Activated naive CD8-positive, alpha-beta T cell treated with anti-CD3 and anti-CD28 coated beads, Interleukin-2, amount 50 U/mL, for 16 hours (primary cell): Measurements from ENCODE around the gene DKC1.
"Not testable (repeated sequence)": the region's sequence is repeated elsewhere in the genome, so short reads cannot be mapped to it uniquely, and the experiment has no call there.

Source experiments
- DNase-seq: peaks from one replicate; pipeline ENCODE4 v3.0.0-alpha.2; 2020; ENCODE audit warnings: low read depth, low spot score

The DKC1 gene

GRCh38 chrX:154818916-154819770, 56.5 kb downstream of the DKC1 start:
- no peak for DNase-seq

DNA sequence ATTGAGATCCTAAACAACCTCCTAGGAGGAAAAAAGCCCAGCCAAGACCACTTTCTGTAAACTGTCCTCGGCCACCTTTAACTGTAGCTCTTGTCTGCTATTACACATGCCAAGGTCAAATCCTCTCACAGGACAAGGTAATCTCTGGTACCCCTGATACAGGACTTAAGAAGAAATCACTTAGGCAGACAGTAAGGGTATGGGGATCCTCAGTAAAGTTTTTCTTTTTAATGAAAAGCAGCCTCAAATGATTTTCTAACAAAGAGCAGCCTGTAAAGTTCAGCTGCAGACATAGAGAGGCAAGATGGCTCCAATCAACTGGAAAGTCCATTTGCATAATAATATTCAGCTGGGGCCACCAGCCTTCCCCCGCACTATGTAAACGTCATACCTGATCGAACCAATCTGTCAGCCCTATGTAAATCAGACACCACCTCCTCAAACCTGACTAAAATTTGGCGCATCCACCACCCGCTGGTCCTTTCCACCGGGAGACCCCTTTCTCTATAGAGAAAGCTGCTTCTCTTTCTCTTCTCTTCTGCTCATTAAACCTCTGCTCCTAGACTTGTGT, 57.2 kb downstream of the DKC1 start:
- DNase-seq = no peak

- DNase-seq = no peak
Observed at GRCh38 chrX:154821523-154821922, 58.9 kb downstream of the DKC1 start.

GRCh38 chrX:154822029-154822428, 59.4 kb downstream of the DKC1 start:
- DNase-seq = no peak

GRCh38 chrX:154824638-154825037, 62.0 kb downstream of the DKC1 start:
- no peak for DNase-seq

DNA sequence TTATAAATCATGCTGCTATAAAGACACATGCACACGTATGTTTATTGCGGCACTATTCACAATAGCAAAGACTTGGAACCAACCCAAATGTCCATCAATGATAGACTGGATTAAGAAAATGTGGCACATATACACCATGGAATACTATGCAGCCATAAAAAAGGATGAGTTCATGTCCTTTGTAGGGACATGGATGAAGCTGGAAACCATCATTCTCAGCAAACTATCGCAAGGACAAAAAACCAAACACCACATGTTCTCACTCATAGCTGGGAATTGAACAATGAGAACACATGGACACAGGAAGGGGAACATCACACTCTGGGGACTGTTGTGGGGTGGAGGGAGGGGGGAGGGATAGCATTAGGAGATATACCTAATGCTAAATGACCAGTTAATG, 62.9 kb downstream of the DKC1 start:
- DNase-seq = not testable (repeated sequence)
